T47D (cell line): Measurements from ENCODE around the gene HS6ST3.

Source experiments
- DNase-seq, 2 experiments: peaks; one replicate each; pipeline versions ENCODE4 v3.0.0 to v3.0.0-alpha.2; 2011 to 2012; ENCODE audit warnings: low read depth in 1 of 2, low spot score in 1 of 2
- JUND ChIP-seq: IDR thresholded peaks from 2 replicates; pipeline ENCODE4 v1.6.1; 2012; ENCODE audit warnings: low read depth
- in situ Hi-C: cut with HindIII; loops from 2 replicates; pipeline ENCODE4 v1.10.0; 2016; ENCODE audit warnings: low sequenced_read_pairs, low pct_unique_long_range_greater_than_20kb

Gene HS6ST3

DNA sequence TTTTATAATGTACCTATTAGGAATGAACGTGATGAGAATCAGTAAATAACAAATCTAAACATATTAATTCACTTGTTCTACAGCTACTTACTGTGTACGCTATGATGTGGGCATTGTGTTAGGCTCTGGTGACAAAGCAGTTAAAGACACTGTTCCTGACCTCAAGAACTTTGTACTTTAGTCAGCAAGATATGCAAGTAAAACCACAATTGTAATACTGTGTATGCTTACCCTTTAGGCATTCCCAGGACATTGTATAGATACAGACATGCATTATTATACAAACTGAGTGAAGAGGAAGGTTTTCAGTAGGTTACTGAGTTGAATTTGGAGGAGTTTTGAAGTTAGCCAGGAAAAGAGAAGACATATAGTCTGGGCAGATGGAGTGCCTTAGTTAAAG, 435.8 kb downstream of the HS6ST3 start:
- TF ChIP-seq JUND, result no peak
- in situ Hi-C loops, result no loop called here
- DNase-seq, result no peak

DNA sequence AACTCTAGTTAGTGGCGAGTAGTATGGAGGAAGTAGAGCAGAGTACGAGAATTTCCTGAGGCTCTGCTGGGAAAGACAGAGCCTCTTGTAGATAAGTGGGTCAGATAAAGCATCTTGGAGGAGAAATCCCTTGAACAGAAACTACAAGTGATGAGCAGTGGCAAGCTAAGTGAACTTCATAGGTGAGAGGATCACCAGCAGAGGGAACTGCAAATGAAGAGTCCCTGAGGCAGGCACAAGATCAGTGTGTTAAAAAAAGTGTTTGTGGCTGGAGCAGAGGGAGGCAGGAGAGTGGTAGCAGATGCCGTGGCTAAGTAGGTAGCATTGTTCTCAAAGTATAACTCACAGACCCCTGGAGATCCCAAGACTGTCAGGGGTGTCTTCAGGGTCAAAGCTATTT, 437.6 kb downstream of the HS6ST3 start:
- TF ChIP-seq JUND, result no peak
- in situ Hi-C loops, result no loop called here
- DNase-seq, result no peak

DNA sequence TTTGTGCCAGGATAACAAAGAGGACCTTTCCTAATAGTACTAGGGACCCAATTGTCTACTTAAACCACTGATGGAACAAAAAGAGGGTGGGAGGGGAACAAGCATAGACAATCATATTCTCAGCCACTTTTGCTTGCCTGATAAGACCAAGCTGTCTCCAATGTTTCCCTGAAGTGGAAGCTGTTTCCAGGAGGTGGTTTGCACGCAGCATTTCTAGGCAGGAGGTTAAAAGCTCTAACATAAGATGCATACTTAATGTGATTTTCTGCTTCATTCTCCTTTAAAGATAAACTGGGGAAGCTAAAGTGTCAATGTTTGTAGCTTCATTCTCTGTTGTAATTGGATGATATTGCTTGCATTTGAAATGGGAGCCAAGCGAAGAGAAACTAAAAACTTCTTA, 442.9 kb downstream of the HS6ST3 start:
- DNase-seq, result no peak
- no peak for TF ChIP-seq JUND
- in situ Hi-C loops, result no loop called here

DNA sequence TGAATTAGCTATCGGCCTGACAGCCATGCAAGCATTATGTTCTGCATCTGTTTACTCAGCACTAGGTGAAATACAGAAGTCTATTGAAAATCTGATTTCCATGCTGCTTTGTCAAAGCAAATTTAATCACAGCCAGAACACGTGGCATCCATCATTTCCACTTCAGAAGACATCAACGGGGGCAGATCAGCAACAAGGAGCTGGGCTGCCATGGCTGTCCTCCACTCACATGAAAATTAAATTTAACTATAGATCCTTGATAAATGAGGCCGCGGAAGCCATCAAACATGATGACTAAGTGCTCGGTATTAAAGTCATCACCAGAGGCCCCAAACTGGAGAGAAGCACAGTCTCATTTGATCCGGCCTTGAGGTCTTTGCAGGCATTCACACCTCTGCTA, 443.5 kb downstream of the HS6ST3 start:
- in situ Hi-C loops, result no loop called here
- no peak for DNase-seq
- TF ChIP-seq JUND, result no peak

DNA sequence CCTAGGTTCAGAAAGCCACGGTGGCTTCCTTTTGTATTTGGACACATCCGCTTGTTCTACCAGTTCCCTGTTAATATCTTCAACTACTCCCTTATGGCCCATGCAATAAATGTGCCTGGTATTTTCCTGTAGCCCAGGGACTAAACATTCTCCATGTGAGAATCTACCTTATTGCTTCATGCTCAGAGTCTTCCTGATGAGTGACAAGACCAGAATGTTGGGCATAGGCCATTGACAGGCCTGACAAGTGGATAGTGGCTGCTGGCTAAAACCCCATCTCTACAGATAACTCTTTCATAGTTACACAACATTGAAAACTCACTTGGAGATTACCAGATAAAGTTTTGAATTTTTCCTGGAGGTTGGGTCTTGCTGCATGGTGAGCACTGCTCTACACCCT, 449.9 kb downstream of the HS6ST3 start:
- peak; percentile 5 to 9 for DNase-seq
- TF ChIP-seq JUND, result no peak
- in situ Hi-C loops, result no loop called here

DNA sequence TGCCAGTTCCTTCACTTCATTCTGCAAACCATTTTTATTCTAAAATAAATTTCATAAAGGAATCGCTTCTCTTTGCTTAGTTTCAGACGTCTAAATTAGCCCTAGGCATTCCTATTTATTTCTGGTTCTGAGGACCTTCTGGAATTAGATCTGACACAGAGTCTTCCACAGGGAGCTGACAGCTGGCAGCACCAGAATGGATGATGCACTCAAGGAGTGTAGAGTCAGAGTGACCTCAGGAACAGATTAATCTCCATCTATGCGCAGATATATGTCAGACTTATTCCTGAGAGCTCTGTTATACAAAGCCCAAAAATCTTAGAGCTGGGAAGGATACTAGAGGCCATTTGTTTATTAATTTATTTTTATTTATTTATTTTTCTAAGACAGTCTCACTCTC, 450.8 kb downstream of the HS6ST3 start:
- DNase-seq, result no peak
- in situ Hi-C loops, result no loop called here
- no peak for TF ChIP-seq JUND

DNA sequence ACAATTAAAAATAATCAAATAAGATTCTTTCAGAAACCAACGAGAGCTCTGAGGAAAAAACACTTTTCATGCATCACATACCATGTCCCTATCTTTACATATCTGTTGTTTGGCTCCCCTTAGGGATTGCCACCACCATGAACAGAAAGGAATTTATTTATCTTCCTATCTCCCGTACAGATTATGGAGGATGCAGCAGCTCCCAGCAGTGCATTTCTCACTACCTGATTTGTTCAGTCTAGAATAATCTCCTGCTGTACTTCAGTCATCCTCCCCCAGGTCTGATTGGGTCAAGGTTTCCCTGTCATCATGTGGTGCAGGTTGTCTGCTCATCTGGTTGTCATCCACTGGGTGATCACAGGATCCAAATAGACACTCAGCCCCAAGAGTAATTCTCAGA, 453.1 kb downstream of the HS6ST3 start:
- DNase-seq, result no peak
- in situ Hi-C loops, result no loop called here
- TF ChIP-seq JUND, result no peak

DNA sequence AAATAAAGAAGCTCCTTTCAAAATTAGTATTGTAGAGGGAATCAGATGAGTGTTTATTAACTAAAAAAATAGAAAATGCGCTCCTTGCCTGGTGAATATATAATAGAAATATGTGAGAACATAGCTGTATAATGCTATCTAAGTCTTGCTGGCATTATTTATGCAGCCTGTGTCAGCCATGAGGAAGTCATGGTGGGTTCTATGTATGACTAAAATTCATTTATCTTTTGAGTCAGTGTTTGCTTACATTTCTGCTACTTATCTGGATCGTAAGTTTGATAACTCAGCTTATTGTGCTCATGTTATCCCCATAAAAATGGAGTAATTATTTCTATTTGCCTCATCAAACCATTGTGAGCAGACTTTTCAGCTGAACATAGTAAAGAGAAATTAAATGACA, 455.1 kb downstream of the HS6ST3 start:
- no peak for TF ChIP-seq JUND
- DNase-seq, result no peak
- in situ Hi-C loops, result no loop called here

DNA sequence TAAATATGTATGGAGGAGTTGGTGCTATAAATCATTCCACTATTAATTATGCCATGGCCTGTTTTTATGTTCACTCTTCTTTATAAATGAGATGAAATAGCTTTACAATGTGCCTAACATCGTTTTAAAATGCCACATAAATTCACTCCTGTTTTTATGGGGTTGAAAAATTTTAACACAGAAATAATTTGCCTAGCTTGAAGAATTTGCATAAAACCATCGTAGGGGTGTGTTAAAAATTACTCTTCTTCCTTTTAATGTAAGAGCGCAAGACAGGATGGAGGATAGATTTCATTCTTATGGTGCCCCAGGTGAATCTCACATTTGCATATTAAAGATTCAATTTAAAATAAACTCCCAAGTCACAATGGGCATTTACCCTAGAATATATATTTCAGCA, 456.6 kb downstream of the HS6ST3 start:
- TF ChIP-seq JUND, result no peak
- in situ Hi-C loops, result no loop called here
- no peak for DNase-seq

DNA sequence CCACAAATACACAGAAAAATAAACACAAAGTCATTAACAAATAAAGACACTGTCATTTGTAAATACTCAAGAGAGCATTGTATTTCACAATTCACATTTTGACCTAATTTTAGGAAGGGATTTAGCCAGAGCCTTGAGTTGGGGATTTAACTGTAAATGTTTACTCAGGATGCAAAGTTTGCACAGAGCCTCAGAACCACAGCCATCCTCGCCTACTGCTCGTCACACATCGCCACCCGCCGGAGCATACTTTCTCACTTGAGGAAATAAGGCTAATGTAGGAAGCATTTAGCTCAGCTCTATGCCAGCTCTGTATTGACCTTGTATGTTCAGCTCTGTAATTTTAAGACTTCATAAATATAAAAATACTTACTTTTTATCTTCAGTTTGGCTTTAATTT, 461.6 kb downstream of the HS6ST3 start:
- DNase-seq, result peak in 1 of 2 experiments; percentile 62
- TF ChIP-seq JUND, result no peak
- in situ Hi-C loops, result no loop called here

DNA sequence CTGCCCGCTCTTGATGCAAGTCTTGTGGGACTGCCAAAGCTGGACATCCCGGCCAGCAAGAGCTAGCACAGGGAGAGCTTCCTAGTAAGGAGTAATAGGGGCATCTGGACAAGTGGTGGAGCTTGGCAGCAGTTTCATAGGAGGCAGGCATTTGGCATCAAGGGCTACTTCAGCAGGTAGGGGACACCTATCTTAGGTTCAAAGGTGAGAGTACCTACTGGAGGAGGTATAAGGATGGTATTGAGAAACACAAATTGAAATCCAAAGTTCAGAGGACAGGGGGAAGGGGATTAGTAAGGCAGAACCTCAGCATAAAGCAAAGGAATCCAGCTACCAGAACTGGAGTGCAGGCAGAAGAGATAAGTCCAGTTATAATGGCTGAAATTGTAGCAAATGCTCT, 462.7 kb downstream of the HS6ST3 start:
- in situ Hi-C loops, result no loop called here
- no peak for TF ChIP-seq JUND
- DNase-seq, result no peak

DNA sequence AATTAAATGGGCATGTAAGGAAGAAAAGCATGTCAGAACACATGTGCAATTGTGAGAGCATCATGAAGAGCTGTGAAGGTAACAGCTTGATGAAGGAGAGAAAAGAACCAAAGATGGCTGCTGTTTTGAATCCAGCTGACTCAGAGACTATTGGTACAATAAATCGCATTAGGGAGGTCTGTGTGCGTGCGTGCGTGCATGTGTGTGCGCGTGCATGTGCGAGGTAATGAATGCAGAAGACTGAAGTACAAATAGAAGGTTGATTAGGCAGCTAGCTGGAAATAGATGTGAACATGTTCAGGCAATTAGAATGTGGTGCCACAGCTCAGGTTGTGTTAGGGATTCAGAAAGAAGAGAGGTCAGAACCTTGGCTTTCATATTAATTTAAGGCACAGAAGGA, 463.9 kb downstream of the HS6ST3 start:
- in situ Hi-C loops, result no loop called here
- no peak for TF ChIP-seq JUND
- no peak for DNase-seq

DNA sequence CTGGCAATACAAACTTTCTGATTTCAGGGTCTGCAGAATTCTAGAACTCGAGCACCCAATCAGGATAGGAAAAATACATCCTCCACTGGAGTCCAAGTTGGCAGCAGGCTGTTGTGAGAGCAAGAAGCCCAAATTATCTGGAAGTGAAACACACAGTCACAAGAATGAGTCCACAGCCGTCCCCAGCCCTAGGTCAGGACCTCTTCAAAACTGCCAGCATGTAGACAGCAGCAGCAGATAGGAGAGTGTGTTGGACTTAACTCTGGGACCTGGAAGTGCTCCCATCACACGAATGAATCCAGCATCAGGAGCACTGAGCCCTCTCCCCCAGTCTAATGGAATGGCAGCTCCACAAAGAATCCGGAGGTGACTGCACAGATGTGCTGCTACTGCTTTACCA, 483.7 kb downstream of the HS6ST3 start:
- TF ChIP-seq JUND, result no peak
- in situ Hi-C loops, result no loop called here
- no peak for DNase-seq

DNA sequence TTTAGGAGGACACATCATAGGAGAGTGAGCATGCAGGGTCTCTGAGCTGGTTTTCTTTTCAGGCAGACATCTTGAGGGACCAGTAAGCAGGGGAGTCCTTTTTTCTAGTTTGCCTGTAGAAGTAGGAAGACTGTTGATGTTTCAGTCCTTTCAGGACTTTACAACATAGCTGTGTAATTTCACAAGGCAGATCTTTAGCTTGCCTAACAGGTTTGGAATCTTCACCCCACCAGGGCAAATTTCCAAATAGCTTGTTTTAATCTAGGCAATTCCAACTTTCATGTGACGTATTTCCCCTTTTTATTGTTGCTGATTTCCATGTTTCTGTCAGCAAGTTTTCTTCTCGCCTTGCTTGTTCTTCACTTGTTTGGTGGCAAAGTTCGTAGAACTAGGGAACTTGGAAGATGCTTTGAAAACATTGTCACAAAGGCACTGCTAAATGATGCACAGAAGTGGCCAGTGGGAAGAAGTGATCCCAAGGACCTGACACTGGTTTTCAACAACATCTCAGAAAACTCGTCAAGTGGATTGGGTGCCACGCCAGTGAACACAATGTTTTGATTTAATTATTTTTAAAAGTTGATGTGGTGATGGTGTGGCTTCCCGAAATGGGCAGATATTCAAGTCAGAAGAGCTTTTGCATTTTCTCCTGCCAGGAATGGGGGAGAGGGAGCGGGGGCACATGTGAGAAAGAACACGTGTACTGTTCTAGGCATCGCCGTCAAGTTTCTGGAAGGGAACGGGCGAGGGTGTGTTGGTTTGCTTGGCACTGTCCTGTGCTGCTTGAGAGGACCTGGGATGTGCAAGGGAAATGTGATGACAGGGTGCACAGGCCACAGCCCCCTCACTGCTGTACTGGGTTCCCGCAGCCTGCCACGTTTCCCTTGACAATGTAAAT, 485.8 kb downstream of the HS6ST3 start:
- DNase-seq, result no peak
- TF ChIP-seq JUND, result no peak
- in situ Hi-C loops, result no loop called here
